GM18873 (cell line): ENCODE data around the gene CTAGE9.
"Not testable (repeated sequence)": the region's sequence is repeated elsewhere in the genome, so short reads cannot be mapped to it uniquely, and the experiment has no call there.

Source experiments
- ATAC-seq: cut with Tn5 transposase; IDR thresholded peaks from one replicate; pipeline ENCODE4 v1.9.1; 2021; ENCODE audit warnings: mild to moderate bottlenecking, moderate library complexity, moderate number of reproducible peaks; ENCODE audit not compliant: unreplicated experiment, low FRiP score

CTAGE9 gene, protein sequence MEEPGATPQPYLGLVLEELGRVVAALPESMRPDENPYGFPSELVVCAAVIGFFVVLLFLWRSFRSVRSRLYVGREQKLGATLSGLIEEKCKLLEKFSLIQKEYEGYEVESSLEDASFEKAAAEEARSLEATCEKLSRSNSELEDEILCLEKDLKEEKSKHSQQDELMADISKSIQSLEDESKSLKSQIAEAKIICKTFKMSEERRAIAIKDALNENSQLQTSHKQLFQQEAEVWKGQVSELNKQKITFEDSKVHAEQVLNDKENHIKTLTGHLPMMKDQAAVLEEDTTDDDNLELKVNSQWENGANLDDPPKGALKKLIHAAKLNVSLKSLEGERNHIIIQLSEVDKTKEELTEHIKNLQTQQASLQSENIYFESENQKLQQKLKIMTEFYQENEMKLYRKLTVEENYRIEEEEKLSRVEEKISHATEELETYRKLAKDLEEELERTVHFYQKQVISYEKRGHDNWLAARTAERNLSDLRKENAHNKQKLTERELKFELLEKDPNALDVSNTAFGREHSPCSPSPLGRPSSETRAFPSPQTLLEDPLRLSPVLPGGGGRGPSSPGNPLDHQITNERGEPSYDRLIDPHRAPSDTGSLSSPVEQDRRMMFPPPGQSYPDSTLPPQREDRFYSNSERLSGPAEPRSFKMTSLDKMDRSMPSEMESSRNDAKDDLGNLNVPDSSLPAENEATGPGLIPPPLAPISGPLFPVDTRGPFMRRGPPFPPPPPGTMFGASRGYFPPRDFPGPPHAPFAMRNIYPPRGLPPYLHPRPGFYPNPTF

DNA sequence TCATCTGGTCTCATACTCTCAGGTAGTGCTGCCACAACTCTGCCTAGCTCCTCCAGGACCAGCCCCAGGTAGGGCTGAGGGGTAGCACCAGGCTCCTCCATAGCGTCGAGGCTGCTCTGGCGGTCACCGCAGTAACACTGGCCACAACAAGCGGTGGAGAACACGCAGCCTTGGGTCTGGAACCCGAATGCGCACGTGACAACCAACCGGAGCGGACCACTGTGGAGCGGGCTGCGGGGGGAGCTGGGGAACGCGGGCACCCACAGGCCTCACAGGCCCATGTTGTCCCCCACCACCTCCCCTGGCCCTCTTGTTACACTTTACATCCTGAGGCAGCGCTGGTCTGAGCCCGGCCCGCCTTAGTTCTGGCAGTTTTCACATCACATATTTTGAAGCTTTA, at the start of gene CTAGE9:
TSS of gene CTAGE9 (minus strand) at position 101 of the 400 bp plus-strand sequence. CDS start at position 101, 0 bp downstream.
- ATAC-seq = not testable (repeated sequence)

DNA sequence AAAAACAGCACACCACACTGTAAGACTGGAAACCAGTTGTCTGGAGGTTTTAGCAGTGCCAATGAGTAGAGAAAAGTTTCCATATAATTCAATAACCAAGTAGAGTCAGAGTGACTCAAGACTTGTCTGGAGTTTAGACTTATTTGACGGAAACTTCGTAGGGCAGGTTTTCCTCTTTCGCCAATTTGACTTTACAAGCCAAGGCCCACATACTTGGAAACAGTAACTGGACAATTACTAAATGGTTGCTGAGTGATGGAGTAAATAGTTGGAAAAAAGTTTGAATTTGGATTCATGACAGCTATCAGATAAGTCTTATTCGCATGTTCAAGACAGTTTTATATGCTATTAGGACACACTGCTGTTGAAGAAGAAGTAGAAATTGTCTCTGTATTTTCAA, 48.1 kb upstream of the CTAGE9 start:
- no peak for ATAC-seq

DNA sequence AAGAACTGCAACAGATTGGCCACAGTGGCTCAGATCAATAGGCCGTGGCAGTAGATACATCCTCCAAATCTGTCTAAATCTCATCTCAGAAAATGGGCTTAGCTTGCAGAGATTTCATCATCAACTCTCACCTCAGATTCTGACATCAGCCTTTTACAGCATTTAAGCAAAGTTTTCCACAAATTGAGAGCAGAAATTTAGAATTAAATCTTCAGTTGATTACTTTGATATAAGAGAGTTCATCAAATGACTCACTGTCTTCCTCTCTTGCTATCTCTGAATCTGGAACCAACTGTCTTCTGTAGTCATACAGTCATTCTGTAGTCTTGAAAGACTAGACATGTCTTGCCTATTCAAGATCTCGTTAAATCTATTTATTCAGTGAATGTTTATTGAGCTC, 45.2 kb upstream of the CTAGE9 start:
- no peak for ATAC-seq

DNA sequence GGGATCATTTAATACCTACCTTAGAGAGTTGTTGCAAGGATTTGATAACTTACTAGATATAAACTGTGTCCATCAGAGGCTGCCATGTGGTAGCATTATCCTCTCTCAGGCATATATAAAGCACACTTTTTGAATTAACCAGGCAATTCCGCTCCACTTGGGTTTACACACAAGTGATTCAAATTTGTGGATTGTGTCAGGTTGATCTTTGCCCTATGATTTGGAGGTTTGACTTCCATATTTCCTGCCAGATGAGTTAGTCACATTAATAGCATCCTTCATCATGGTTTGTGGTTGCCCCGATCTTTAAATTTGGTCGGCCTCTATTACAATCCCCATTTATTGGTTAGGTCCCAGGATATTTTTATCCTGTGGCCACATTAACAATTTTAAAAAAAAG, 44.8 kb upstream of the CTAGE9 start:
- ATAC-seq = no peak

DNA sequence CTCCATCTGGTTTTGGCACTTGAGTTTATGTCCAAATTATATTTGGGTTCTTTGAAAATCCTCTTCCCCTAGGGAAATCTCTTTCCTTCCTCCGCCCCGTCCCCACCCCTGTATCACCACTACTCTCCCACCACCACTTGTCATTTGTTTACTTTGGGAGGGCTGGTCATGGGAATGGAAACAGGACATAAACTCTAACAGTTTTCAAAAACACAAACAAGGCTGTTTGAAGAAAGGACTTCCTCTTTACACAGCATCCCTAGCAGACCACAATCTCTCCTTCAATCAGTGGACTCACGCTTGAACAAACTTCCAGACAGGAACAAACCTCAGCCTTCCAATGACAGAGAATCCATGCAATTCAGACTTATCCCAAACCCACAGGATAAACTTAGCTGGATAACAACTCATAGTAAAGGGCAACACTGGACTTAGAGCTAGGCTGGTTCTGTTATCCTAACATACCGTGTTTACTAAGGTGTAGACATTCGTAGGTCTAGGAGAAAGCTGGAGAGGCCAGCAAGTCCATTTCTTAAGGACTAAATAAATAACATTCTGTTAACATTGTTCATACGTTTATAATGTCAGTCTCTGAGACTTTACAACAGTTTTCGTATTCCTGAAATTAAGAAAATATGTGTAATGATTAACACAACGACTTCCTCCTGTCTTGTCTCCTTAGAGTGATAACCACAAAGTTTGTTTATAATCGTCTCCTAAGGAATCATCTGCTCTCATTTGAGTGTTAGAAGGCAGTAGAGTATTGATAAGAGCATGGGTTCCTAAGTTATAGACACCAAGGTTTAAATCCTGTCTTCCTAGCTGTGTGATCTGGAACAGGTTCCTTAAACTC, 44.1 kb upstream of the CTAGE9 start:
- ATAC-seq = no peak

DNA sequence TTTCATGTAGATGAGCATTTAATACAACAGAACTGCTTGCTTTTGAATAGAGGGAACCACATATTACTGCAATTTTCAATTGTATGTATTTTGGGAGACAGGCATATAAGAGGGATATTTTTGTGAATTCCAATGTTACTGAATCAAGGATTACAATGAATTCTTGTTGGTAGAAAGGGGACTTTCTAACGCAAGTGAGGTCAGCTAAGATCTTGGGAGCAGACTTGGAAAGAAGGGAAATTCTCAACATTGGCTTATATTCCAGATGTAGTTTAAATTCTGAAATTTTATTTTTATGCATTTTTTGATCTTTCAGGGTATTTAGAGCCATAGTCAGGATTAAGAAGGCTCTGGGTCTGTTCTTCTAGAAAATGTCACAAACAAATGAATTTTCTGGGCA, 43.3 kb upstream of the CTAGE9 start:
- ATAC-seq = no peak

DNA sequence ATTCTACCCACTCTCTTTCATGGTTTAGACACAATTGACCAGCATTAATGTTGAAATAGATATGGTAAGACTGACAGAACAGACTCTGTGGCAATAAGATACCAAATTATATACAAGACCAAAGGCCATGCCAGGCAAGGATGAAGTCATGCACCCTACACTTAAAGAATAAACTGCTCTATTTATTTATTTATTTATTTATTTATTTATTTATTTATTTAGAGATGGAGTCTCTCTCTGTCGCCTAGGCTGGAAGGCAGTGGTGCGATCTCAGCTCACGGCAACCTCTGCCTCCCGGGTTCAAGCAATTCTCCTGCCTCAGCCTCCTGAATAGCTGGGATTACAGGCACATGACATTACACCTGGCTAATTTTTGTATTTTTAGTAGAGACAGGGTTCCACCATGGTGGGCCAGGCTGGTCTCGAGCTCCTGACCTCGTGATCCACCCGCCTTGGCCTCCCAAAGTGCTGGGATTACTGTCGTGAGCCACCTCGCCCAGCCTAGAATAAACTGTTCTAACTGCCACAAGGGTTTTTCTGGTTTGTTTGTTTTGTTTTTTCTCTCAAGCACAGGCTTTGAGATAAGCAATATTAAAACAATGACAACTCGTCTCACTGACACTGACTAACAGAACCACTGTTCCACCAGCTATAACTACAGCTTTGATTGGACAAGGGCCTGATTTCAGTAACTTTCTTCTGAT, 40.3 kb upstream of the CTAGE9 start:
- ATAC-seq = not testable (repeated sequence)

DNA sequence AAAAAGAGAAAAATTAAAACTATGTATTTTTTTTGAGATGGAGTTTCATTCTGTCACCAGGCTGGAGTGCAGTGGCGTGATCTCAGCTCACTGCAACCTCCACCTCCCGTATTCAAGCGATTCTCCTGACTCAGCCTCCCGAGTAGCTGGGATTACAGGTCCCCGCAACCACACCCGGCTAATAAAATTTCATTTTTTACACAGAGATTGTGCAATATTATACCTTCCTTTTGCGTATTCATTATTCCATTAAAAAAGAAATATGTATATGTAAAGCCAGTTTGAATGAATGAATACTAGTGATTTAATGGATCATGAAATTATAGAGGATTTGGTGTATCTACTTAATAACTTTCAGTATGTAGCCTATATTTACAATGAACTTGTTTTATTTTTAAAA, 38.2 kb upstream of the CTAGE9 start:
- no peak for ATAC-seq

DNA sequence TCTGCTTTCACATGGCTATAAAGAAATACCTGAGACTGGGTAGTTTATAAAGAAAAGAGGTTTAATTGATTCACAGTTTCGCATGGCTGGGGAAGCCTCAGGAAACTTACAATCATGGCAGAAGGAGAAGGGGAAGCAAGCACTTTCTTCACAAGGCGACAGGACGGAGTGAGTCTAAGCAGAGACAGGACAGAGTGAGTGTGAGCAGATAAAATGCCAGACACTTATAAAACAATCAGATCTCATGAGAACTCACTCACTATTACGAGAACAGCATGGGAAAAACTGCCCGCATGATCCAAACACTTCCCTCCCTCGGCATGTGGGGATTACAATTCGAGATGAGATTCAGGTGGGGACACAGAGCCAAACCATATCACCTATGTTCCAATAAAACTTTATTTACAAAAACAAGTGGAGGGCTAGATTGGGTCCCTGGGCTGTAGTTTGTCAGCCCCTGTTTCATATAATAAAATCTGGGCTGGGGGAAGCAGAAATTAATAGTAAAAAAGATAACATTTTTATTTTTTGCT, 37.1 kb upstream of the CTAGE9 start:
- ATAC-seq = no peak

DNA sequence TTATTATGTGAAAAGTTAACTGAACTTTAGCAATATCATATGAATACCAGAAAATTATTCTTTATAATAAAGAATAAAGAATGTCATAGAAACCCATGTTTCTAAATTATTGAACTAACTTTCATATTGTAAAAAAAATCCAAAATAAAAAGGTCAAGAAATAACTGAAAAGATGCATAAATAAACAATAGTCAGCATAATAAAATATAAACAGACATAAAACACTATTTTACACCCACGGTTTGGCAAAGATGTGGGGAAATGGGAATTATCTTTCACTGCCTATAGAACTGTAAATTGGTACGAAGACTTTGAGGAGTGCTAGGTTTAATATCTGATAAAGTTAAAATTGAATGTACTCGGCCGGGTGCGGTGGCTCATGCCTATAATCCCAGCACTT, 34.7 kb upstream of the CTAGE9 start:
- no peak for ATAC-seq

DNA sequence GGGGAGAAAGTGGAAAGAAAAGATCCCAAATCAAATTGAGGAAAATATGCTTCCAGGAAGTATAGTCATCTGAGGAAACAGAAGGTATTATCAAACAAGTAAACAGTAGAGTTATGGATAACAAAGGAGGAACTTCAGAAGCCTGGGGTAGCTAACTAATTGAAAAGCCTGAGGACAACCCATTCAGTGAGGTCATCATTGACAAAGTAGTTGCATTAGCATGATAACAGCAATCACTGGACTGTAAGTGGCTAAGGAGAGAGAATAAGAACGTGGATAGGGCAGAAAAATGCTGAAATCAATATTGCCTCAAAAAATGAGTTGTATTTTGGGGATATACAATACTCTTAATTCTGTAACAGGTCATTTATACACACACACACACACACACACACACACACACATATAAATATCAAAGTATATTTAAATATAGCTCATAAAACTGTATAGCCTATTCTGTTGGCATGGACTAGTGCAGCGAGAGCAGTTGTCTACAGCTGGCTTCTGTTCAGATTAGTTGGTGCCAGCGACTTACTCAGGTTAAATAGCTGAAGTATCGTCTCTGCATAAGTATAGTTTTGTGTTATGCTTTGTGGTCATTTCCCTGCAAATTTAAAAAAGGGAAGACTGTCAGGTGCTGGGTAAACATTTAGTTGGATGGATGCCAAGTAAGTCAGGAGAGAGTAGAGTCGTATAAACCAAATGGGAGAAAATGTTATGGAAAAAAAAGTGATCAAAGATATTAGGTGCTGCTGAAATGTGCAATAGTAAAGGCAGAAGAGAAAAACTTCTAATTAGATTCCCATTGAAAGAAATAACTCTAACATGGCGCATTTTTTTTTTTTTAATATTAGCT, 33.8 kb upstream of the CTAGE9 start:
- no peak for ATAC-seq

DNA sequence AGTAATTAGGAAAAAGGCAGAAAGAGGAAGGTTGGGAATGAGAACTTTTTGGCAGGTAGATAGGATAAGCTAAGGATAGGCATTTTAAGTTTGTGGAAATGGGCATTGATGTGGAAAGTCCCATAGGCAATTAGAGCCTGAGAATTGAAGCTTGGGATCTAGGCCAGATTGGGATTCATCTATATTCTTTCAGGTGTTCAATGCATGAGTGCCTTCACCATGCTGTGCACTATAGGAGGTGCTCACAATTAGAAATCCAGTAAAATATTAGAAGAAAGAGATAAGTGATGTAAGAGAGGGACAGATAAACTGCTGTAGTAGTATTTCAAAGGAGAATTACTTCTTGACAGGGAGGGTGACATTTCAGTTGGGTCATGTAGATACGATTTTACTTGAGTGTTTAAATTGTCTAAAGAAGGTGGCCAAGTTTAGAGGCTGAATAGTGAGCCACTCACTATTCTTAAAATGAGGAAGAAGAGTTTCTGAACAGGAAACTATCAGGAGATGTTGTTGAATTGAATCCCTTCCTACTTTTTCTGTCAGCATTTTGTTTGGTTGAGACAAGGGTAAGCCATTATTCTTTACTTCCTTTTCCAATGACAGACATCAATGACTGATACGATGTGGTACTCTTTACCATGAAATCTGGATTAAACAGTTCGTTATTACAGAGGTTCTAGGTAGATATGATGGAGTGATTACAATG, 31.0 kb upstream of the CTAGE9 start:
- no peak for ATAC-seq

DNA sequence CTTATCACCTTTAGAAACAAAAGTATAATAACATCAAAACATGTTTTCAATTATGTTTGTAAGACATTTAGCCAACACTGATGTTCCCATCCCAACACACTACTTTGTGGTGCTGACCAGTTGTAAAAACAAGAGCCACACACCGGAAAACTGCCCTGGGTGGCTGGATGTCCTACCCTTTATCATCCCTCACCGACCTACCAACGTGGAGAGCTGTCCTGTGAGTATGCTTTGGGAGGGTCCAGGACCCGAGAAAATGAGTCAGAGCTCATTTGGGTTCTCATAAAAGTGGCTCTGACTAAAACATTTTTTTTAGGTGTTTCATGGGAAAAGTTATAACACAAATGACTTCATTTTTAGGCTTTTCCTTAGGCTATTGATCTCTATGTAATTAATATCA, 29.3 kb upstream of the CTAGE9 start:
- no peak for ATAC-seq

DNA sequence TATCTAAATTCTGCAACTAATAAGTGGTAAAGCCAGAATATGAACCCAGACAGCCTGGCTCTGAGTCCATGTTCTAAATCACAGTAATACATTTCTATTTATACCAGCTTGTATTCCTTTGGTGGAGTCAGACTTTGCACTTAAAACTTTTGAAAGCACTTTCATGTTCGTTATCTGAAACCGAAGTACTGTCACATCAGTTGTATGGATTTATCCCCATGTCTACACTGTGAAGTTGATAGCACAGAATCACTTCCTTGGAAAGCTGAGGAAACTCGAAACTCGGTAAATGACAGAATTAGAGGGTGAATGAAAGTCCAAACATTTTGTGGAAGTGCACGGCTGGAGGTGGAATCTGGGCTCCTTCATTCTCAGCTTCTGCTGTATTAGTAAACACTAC, 28.3 kb upstream of the CTAGE9 start:
- no peak for ATAC-seq

DNA sequence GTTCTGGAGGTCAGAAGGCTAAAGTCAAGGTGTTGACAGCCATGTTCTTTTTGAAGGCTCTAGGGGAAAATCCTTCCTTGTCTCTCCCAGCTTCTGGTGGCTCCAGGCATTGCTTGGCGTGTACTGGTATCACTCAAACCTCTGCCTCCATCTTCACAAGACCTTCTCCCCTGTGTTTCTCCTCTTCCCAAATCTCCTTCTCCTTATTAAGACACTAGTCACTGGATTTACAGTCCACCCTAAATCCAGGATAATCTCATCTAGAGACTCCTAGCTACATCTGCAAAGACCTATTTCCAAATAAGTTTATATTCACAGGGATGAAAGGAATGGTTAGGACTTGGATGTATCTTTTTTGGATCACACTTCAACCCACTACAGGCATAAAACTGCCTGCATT, 26.0 kb upstream of the CTAGE9 start:
- ATAC-seq = no peak

DNA sequence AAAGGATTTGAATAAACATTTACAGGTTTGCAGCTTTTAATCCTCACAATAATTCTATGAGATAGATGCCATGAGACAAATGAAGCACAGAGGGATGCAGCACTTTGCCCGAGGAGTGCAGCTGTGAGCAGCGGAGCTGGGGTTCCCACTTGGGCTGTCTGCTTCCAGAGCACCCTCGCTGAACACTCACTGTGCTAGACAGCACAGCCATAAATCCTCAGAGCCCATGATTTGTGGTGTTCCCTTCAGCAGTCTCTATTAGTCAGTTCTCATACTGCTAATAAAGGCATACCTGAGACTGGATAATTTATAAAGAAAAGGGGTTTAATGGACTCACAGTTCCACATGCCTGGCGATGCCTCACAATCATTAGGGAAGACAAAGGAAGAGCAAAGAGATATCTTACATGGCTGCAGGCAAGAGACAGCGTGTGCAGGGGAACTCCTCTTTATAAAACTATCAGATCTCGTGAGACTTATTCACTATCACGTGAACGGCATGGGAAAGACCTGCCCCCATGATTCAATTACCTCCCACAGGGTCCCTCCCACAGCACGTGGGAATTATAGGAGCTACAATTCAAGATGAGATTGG, 25.3 kb upstream of the CTAGE9 start:
- no peak for ATAC-seq

DNA sequence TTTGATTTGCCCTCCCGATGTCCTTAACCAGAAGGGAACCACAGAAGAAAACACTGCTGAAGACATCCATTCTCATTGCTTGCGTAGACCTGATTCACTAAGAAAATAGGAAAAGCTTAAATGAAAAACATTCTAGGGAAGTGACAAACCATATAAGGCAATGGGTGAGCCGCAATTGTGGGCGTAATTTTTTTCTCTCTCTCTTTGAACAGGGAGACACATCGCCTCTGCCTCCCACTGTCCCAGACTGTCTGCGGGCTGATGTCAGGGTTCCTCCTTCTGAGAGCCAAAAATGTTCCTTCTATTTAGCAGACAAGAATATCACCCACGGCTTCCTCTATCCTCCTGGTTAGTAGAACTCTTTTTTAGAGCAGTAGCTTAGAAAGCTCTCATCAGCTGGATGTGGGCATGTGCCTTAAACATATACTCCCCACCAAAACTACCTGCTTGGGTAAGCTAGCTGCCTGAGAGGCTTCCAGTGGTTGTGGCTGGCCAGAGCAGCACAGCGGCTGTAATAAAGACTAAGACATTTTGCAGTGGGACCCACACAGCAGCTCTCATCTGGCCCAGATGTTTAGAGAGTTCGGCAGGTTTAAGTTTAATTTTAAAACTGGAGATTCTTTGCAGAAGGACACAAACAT, 22.7 kb upstream of the CTAGE9 start:
- no peak for ATAC-seq

DNA sequence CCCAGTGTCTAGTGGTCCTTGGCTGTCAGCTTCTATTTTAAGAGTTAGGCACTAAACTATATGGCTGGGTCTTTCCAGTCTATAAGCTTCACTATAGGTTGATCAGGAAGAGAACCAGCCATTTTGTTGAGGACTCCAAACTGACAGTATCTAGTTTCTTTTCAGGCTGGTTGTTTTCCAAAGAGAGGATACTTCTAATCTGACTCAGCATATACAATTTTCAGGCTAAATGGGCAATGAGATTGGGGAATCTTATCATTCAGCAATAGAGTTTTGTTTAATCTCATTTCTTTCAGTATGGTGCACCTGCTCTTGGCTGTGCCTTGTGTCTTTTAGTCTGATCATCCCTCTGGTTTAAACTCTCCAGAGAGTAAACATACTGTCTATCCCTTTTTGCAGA, 20.4 kb upstream of the CTAGE9 start:
- no peak for ATAC-seq
